ENCODE results near the gene CYLD. TPM values are rescaled to one million over a fixed set of nuclear protein-coding genes. Genes with fewer than 3 reads are reported as not detected.

CYLD gene
- total RNA-seq, 2 donors from 2014 or later: 112 to 130 TPM

DNA sequence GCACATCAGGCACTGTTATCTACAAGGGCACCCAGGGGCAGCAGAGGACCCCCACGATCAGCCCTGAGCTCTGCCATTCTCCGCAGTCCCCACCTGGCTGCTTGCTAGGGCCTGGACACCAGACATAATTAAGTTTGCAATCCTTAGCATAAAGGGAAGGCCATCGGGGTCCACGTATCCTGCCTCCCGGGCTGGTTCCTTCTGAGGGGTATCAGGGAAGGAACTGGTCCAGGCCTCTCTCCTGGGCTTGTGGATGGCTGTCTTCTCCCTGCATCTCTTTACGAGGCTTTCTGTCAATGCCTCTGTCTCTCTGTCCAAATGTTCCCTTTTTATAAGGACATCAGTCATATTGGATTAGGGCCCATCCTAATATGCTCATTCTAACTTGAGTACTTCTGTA lies 77.8 kb downstream of the CYLD start:
- H3K4me3 Mint-ChIP-seq: no peak overlapping the region
- H3K4me1 Mint-ChIP-seq: no peaks in the 10 kb centered on the region
- no peaks in the 10 kb centered on the region for H3K36me3 Mint-ChIP-seq (ENCODE audit: low read depth)
- no peak overlapping the region for H3K27ac Mint-ChIP-seq
- H3K27me3 Mint-ChIP-seq: peaks cover 8% of the 10 kb centered on the region
- ATAC-seq (replicated peaks): no peak
- H3K9me3 Mint-ChIP-seq: no peaks in the 10 kb centered on the region

DNA sequence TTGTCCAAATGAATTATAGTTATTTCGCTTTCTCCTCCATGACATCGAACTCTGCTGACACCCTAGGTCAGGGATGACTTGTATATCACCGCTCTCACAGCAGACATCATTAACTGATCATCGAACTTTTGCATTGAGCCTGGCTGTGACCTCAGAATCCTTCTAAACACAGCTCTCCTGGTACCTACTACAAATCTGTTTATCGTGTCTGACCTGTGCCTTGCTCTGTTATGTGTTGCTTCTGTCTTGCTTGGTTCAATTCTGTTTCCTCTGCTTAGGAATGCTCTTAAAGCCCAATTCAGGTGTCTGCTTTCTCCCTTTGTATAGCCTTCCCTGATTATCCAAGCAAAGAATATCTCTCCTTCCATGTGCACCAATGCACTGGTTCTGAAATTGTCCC lies 78.3 kb downstream of the CYLD start:
- ATAC-seq (replicated peaks): no peak
- Mint-ChIP-seq H3K36me3 (ENCODE audit: low read depth) (no peaks in the 10 kb centered on the region), H3K9me3 (no peaks in the 10 kb centered on the region), H3K27ac (no peak overlapping the region), H3K4me1 (no peaks in the 10 kb centered on the region), H3K4me3 (no peak overlapping the region), H3K27me3 (peaks cover 9% of the 10 kb centered on the region)

DNA sequence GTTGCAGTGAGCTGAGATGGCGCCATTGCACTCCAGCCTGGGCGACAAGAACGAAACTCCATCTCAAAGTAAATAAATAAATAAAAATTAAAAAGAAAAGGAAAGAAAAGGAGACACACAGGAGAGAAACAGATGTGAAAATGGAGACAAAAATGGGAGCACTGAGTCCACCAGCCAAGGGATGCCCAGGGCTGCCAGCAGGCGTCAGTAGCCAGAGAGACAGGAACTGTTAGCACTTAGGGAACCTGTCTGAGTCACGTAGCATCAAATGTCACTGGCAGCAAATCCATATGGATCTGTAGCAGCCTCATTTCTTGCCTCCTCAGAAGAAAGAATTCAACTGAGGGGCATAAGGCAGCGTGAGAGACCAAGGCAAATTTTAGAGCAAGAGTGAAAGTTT lies 79.7 kb downstream of the CYLD start:
- H3K27ac Mint-ChIP-seq: no peak overlapping the region
- H3K27me3 Mint-ChIP-seq: peaks cover 16% of the 10 kb centered on the region
- H3K4me3 Mint-ChIP-seq: no peak overlapping the region
- no peaks in the 10 kb centered on the region for H3K4me1 Mint-ChIP-seq
- H3K9me3 Mint-ChIP-seq: no peaks in the 10 kb centered on the region
- H3K36me3 Mint-ChIP-seq (ENCODE audit: low read depth): no peaks in the 10 kb centered on the region
- no peak for ATAC-seq (replicated peaks)

DNA sequence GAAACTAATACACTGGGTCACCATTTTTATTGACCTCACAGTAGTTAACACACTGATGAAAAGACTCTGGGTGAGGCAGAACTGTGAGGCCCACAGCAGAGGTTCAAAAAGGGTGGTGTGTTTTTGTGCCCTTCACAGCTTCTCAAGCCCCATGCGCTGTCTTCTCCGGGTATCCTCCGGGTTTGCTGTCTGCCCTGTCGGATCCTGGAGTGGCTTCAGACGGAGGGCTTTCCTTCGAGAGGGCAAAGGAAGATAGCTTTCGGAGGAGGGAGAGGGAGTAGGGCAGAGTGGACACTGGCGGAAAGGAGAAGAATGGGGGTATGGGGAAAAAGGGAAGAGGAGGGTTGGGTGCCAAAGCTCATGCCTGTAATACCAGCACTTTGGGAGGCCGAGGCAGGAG lies 80.8 kb downstream of the CYLD start:
- H3K27ac Mint-ChIP-seq: no peak overlapping the region
- H3K27me3 Mint-ChIP-seq: peaks cover 17% of the 10 kb centered on the region
- H3K36me3 Mint-ChIP-seq (ENCODE audit: low read depth): no peaks in the 10 kb centered on the region
- H3K4me3 Mint-ChIP-seq: no peak overlapping the region
- H3K9me3 Mint-ChIP-seq: no peaks in the 10 kb centered on the region
- no peaks in the 10 kb centered on the region for H3K4me1 Mint-ChIP-seq
- ATAC-seq (replicated peaks): no peak

DNA sequence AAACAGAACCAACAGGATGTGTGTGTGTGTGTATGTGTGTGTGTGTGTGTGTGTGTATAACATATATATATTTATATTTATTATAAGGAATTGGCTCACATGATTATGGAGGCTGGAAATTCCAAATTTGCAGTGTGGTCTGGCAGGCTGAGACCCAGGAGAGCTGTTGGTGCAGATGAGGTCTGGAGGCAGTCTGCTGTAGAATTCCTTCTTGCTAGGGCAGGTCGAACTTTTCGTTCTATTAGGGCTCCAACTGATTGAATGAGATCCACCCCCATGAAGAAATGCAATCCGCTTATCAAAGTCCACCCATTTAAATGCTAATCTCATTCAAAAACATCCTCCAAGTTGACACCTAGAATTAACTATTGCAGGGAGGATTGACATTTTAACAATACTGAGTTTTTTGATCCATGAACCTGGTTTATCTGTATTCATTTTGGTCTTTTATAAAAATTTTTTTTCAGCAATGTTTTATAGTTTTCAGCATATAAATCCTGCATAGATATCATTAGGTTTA lies 85.0 kb downstream of the CYLD start:
- Mint-ChIP-seq H3K27ac (no peak overlapping the region), H3K4me3 (no peak overlapping the region), H3K4me1 (no peaks in the 10 kb centered on the region), H3K36me3 (ENCODE audit: low read depth) (no peaks in the 10 kb centered on the region), H3K27me3 (peaks cover 30% of the 10 kb centered on the region), H3K9me3 (no peaks in the 10 kb centered on the region)
- no peak for ATAC-seq (replicated peaks)

DNA sequence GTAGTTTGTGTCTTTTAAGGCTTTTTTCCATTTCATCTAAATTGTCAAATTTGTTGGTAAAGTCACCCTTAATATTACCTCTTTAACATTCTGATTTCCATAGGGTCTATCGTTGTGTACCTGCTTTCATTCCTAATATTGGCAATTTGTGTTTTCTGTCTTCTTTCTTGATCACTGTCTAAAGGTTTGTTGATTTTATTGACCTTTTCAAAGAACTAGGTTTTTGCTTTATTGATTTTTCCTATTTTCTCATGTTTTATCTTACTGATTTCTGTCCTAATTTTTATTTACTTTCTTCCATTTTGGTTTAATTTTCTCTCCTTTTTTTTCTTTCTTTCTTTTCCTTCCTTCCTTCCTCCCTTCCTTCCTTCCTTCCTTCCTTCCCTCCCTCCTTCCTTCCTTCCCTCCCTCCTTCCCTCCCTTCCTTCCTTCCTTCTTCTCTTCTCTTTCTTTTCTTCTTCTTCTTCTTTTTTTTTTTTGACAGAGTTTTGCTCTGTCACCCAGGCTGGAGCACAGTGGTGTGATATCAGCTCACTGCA lies 86.3 kb downstream of the CYLD start:
- Mint-ChIP-seq H3K27me3 (peaks cover 33% of the 10 kb centered on the region), H3K9me3 (no peaks in the 10 kb centered on the region), H3K4me1 (no peaks in the 10 kb centered on the region), H3K36me3 (ENCODE audit: low read depth) (no peaks in the 10 kb centered on the region), H3K27ac (no peak overlapping the region), H3K4me3 (no peak overlapping the region)
- no peak for ATAC-seq (replicated peaks)

DNA sequence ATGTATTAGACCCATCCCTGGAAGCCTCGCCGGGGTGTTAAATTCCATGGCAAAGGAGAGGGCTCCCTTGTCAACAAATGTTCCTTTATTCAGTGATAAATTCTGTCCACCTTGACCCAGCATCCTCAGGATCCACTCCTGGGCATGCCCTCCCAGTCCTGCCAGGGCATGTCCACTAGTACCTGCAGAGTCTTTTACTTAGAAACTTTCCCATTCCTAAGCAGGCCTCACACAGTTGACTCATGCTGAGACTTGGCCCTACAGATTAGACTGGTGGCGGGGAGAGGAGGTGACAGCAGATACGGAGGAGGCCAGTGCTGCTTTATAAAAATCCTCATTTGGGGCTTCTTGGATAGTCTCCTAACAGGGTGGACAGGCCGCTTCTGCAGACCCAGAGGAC lies 88.8 kb downstream of the CYLD start:
- Mint-ChIP-seq H3K36me3 (ENCODE audit: low read depth) (no peaks in the 10 kb centered on the region), H3K9me3 (no peaks in the 10 kb centered on the region), H3K27me3 (peaks cover 25% of the 10 kb centered on the region), H3K4me3 (no peak overlapping the region), H3K27ac (no peak overlapping the region), H3K4me1 (no peaks in the 10 kb centered on the region)
- ATAC-seq (replicated peaks): no peak

DNA sequence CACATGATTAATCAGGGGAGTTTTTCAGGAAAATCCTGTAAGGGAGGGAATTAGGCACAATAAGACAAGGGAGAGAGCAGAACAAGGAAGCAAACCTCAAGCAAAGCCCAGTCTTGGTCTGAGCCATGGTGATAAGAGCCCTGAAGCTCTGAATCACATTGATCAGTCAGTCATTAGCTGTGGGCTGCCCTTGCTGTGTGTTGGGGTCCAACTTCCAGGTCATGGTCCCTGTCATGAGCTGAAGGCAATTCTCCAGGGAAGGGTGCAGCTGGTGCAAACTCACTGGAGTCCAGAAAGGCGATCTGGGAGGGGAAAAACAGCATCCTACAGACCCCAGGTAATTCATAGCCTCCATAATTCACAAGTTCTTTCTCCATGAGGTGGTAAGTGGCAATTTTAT lies 89.9 kb downstream of the CYLD start:
- no peak for ATAC-seq (replicated peaks)
- H3K36me3 Mint-ChIP-seq (ENCODE audit: low read depth): no peaks in the 10 kb centered on the region
- H3K27ac Mint-ChIP-seq: no peak overlapping the region
- H3K4me1 Mint-ChIP-seq: no peaks in the 10 kb centered on the region
- H3K27me3 Mint-ChIP-seq: peaks cover 23% of the 10 kb centered on the region
- no peaks in the 10 kb centered on the region for H3K9me3 Mint-ChIP-seq
- no peak overlapping the region for H3K4me3 Mint-ChIP-seq

DNA sequence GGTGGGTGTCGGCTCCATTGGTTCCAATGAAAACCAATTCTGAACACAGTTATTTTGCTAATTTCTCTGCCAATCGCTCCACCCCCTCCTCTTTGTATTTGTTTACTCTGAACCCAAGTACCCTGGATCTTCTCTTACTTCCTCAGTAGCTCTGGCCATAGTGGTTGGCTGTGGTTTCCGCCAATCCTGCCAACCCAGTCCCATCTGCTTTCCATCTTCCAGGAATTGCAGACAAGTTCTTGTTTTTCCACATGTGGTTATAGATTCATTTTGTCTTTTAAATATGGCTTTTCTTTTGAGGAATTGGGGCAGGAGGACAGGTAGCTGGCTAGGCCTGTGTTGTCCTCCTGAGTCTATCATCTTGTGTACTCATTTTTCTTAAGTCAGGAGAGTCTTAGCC lies 92.0 kb downstream of the CYLD start:
- H3K27me3 Mint-ChIP-seq: peaks cover 22% of the 10 kb centered on the region
- no peaks in the 10 kb centered on the region for H3K36me3 Mint-ChIP-seq (ENCODE audit: low read depth)
- no peaks in the 10 kb centered on the region for H3K4me1 Mint-ChIP-seq
- no peak for ATAC-seq (replicated peaks)
- H3K9me3 Mint-ChIP-seq: no peaks in the 10 kb centered on the region
- H3K27ac Mint-ChIP-seq: no peak overlapping the region
- H3K4me3 Mint-ChIP-seq: no peak overlapping the region

DNA sequence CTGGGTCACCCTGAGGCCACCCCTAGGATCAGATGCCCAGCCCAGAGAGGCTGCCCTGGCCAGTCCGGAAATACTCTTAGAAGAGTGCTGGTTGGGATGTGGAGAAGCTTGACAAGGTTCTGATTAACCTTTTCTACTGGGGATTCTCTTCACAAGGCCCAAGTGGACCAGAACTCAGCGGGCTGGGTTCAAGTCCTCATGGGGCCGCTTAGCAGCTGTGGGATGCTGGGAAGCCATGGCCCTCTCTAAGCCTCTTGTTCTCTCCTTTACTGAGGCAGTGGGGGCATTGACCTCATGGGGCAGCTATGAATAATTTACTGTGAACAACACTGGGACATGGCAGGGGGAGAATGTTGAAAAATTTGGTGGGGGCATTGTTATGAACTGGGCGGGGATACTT lies 92.8 kb downstream of the CYLD start:
- Mint-ChIP-seq H3K9me3 (no peaks in the 10 kb centered on the region), H3K4me1 (no peaks in the 10 kb centered on the region), H3K27me3 (peaks cover 18% of the 10 kb centered on the region), H3K36me3 (ENCODE audit: low read depth) (no peaks in the 10 kb centered on the region), H3K4me3 (no peak overlapping the region), H3K27ac (no peak overlapping the region)
- ATAC-seq (replicated peaks): no peak

DNA sequence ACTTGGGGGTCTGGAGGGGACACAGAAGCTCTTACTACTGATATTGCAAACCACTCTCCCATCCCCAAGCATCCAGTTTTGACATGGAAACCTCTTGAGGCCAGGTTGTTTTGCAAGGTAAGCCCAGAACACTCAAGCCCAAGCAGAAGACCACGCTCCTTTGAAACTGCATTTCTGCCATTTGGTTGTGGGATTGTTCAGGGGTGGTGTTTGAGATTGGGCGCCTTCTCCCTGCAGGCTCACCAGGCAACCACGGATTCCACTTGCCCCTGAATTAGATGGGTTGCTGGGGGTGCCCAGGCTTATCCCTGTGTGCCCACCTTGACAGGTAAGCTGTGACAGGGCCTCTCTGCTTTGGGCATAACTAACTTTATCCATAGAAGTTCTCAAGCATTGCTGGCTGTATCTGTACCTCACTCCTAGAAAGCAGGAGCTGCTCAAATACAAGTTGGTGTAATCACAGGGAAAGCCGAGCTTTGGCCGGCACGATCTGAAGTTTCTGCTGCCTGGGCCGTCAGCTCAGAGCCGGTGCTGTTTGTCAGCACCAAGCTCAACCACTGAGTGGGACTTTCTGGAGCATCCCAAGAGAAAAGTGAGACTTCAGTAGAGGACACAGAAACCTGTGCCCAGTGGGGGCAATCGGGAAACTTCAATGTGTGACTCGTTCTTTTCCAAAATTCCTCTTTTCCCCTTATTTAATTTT lies 93.6 kb downstream of the CYLD start:
- Mint-ChIP-seq H3K4me3 (no peak overlapping the region), H3K27me3 (peaks cover 16% of the 10 kb centered on the region), H3K4me1 (peaks cover 5% of the 10 kb centered on the region), H3K36me3 (ENCODE audit: low read depth) (no peaks in the 10 kb centered on the region), H3K9me3 (no peaks in the 10 kb centered on the region), H3K27ac (no peak overlapping the region)
- ATAC-seq (replicated peaks): no peak

DNA sequence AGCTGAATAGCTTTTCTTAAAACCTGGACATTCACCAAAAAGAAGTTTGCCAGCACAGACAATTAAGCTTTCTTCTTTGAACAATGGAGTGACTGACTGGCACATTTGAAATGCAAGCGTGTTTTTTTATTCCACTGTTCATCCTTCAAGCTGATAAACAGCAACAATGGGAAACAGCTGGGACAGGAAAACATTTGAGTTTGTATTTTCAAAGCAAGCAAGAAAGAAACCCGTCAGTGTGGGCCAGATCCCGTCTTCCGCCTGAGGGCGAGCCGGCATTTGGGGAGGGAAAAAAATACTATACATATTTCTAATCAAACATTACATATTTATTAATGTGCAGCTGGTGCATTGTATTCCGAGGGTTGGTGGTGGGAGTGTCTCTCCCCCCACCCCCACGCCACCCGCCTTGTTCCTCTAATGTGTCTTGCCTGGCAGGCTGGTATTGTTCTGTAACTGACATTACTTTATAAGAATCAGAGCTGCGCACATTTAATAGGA lies 94.3 kb downstream of the CYLD start:
- Mint-ChIP-seq H3K36me3 (ENCODE audit: low read depth) (no peaks in the 10 kb centered on the region), H3K4me3 (no peak overlapping the region), H3K27ac (no peak overlapping the region), H3K27me3 (peaks cover 16% of the 10 kb centered on the region), H3K9me3 (no peaks in the 10 kb centered on the region), H3K4me1 (peaks cover 7% of the 10 kb centered on the region)
- ATAC-seq (replicated peaks): no peak

DNA sequence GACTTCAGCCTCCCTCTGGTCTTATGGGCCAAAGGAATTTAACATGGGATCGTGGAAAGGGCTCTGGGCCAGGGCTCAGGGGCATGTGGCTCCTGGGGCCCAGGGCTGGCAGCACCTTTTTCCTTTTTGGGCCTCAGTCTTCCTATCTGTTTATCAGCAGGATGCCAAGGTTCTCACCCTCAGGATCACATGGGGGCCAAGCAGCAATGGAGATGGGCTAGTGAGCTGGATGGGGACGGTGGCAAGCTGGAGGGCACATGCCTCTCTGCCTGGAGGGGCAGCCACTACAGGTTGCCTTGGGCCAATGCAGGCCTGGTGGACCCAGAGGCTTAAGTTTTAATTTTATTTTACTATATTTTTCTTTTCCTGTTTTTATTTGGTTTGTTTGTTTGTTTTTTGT lies 95.4 kb downstream of the CYLD start:
- ATAC-seq (replicated peaks): no peak
- no peaks in the 10 kb centered on the region for H3K9me3 Mint-ChIP-seq
- no peak overlapping the region for H3K27ac Mint-ChIP-seq
- no peak overlapping the region for H3K4me3 Mint-ChIP-seq
- H3K4me1 Mint-ChIP-seq: peaks cover 13% of the 10 kb centered on the region
- H3K36me3 Mint-ChIP-seq (ENCODE audit: low read depth): no peaks in the 10 kb centered on the region
- H3K27me3 Mint-ChIP-seq: peaks cover 16% of the 10 kb centered on the region

DNA sequence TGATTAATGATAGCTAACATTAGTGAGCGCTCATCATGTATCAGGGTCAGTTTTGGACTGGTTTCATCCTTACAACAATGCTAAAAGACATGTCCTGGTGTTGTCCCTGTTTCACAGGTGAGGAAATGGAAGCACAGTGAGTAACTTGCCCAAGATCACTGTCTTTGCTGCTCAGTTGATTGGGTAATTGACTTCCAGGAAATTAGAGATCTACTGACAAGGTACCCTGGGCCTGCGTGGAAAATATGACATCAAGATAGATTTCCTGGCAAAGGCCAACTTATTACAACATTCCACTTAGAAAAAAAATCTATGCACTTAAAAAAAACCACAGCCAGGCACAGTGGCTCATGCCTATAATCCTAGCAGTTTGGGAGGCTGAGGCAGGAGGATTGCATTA lies 96.3 kb downstream of the CYLD start:
- Mint-ChIP-seq H3K27ac (no peak overlapping the region), H3K4me3 (no peak overlapping the region), H3K4me1 (peaks cover 17% of the 10 kb centered on the region), H3K27me3 (peaks cover 14% of the 10 kb centered on the region), H3K36me3 (ENCODE audit: low read depth) (no peaks in the 10 kb centered on the region), H3K9me3 (no peaks in the 10 kb centered on the region)
- ATAC-seq (replicated peaks): no peak

DNA sequence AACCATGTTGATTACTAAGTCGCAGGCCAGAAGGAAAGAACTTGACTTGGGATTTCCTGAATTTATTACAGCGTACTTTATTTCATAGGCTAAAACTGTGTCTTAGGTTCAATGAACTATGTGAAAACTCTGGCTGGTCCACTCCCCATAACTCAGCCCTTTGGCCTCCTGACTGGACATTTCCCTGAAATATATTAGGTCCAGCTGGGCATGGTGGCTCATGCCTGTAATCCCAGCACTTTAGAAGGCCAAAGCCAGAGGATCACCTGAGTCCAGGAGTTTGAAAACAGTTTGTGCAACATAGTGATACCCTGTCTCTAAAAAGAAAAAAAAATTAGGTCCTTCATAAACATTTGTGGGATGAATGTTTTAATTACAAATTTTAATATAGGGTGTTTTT lies 97.0 kb downstream of the CYLD start:
- H3K36me3 Mint-ChIP-seq (ENCODE audit: low read depth): no peaks in the 10 kb centered on the region
- no peak for ATAC-seq (replicated peaks)

More for the DNA sequence above, 97.0 kb downstream of the CYLD start:
- no peak overlapping the region for H3K27ac Mint-ChIP-seq
- peaks cover 17% of the 10 kb centered on the region for H3K4me1 Mint-ChIP-seq
- H3K27me3 Mint-ChIP-seq: peaks cover 16% of the 10 kb centered on the region
- no peak overlapping the region for H3K4me3 Mint-ChIP-seq
- H3K9me3 Mint-ChIP-seq: no peaks in the 10 kb centered on the region
